ENCODE measurements around the gene IKBIP.
"Not testable (repeated sequence)": the region's sequence is repeated elsewhere in the genome, so short reads cannot be mapped to it uniquely, and the experiment has no call there.

IKBIP gene

GRCh38 chr12:98644712-98645571 is at the start of gene IKBIP, which contains the start of gene APAF1:
TSS of gene IKBIP (minus strand) at chr12:98644788. CDS start at chr12:98644701, 87 bp downstream.
TSS of gene APAF1 (plus strand) at chr12:98645290. CDS start at chr12:98648360, 3,070 bp downstream.
- peak; percentile 98 for DNase-seq

GRCh38 chr12:98691351-98691750 is 46.8 kb upstream of the IKBIP start:
- no peak for DNase-seq

- no peak for DNase-seq
Measured at GRCh38 chr12:98686603-98687002, 42.0 kb upstream of the IKBIP start.

- no peak for DNase-seq
Measured at GRCh38 chr12:98684199-98684598, 39.6 kb upstream of the IKBIP start.

GRCh38 chr12:98679611-98680005 is 35.0 kb upstream of the IKBIP start:
- no peak for DNase-seq

GRCh38 chr12:98678946-98679610 is 34.5 kb upstream of the IKBIP start:
- DNase-seq, result no peak

- no peak for DNase-seq
Measured at GRCh38 chr12:98678236-98678945, 33.8 kb upstream of the IKBIP start.

GRCh38 chr12:98674841-98675240 is 30.3 kb upstream of the IKBIP start:
- DNase-seq, result no peak

- DNase-seq, result no peak
Measured at GRCh38 chr12:98671459-98671858, 26.9 kb upstream of the IKBIP start.

GRCh38 chr12:98669751-98670150 is 25.2 kb upstream of the IKBIP start:
- no peak for DNase-seq

- no peak for DNase-seq
Measured at GRCh38 chr12:98660521-98660920, 15.9 kb upstream of the IKBIP start.

- DNase-seq, result no peak
Measured at GRCh38 chr12:98656289-98657101, 11.9 kb upstream of the IKBIP start.

- DNase-seq, result no peak
Measured at GRCh38 chr12:98653866-98654493, 9.4 kb upstream of the IKBIP start.

GRCh38 chr12:98651328-98651727 is 6.7 kb upstream of the IKBIP start:
- no peak for DNase-seq

GRCh38 chr12:98646294-98647090 is 1.9 kb upstream of the IKBIP start:
- no peak for DNase-seq

- peak; percentile 40 for DNase-seq
Measured at GRCh38 chr12:98645572-98646067, 1.0 kb upstream of the IKBIP start.

GRCh38 chr12:98644433-98644711 is 216 bp downstream of the IKBIP start:
- peak; percentile 84 for DNase-seq

- DNase-seq, result not testable (repeated sequence)
Measured at GRCh38 chr12:98642801-98643200, 1.8 kb downstream of the IKBIP start.

- no peak for DNase-seq
Measured at GRCh38 chr12:98639491-98639890, 5.1 kb downstream of the IKBIP start.

- no peak for DNase-seq
Measured at GRCh38 chr12:98638009-98638408, 6.6 kb downstream of the IKBIP start.

GRCh38 chr12:98637068-98637467 is 7.5 kb downstream of the IKBIP start:
- DNase-seq, result no peak
